Right renal pelvis (tissue), 4 donors: ENCODE measurements around the gene SLC2A11. TPM values are rescaled to one million over a fixed set of nuclear protein-coding genes. Genes with fewer than 3 reads are reported as not detected.
A peak's percentile ranks its signal among the peaks of the same experiment; 100 is the strongest.
"Not testable (repeated sequence)": the region's sequence is repeated elsewhere in the genome, so short reads cannot be mapped to it uniquely, and the experiment has no call there.

ENCODE experiments used
- DNase-seq, 4 donors: peaks; one replicate each; pipeline ENCODE4 v3.0.0-alpha.2; 2013; ENCODE audit warnings: low read depth in 4 of 4, low spot score in 3 of 4, missing footprints in 1 of 4
- polyA plus RNA-seq, 4 donors: library from polyadenylated mRNA; unstranded; fragments of 120-200 nt; gene quantifications; one replicate each; pipeline ENCODE4 v1.2.1, GENCODE V29; 2013; ENCODE audit not compliant: insufficient read length in 4 of 4

The SLC2A11 gene
- polyA plus RNA-seq, 4 donors: 24.9 to 32.9 (median 27.7) TPM

DNA sequence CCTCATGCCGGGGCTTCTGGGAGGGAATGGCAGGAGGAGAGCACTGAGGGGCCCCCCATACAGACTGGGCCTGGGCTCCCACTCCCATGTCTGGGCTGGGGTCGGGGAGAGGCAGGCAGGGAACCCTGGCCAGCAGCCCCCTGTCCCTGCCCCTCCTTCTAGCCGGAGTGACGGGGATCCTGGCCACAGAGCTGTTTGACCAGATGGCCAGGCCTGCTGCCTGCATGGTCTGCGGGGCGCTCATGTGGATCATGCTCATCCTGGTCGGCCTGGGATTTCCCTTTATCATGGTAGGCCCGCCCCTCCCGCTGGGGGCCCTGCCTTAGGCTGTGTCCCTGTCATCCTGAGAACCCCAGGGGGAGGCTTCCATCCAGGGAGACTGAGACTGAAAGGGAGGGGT lies 26.5 kb downstream of the SLC2A11 start:
- no peak for DNase-seq

DNA sequence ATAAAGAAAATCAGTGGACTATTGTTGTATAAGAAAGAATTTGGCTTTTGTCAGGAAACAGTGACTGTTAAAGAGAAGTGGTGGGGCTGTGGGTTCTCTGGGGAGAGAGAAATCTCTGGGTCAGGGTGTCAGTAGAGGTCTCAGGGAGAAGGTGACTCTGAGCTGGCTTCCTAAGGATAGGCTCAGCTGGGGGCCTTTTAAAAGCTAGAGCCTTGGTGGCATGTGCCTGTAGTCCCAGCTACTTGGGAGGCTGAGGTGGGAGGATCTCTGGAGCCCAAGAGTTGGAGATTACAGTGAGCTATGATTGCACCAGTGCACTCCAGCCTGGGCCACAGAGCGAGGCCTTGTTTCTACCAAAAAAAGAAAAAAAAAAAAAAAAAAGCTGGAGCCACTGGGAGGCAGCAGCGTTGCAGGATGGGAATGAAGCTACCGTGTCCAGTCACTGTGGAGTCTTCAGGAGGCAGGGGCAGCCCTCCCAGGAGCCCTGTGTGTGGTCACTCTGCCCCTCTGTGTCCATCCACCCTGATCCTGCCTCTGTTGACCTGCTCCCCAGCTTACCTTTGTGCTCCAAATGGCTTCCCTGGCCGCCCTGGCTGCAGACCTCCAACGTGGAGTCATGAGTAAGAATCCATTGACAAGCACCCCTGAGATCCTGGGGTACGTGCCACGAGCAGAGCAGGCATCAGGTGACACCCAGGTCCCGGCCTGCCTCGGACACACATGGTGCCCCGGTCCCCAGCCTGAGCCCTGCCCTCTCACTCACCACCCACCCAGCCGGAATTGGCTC lies 31.1 kb downstream of the SLC2A11 start:
- DNase-seq: no peak

DNA sequence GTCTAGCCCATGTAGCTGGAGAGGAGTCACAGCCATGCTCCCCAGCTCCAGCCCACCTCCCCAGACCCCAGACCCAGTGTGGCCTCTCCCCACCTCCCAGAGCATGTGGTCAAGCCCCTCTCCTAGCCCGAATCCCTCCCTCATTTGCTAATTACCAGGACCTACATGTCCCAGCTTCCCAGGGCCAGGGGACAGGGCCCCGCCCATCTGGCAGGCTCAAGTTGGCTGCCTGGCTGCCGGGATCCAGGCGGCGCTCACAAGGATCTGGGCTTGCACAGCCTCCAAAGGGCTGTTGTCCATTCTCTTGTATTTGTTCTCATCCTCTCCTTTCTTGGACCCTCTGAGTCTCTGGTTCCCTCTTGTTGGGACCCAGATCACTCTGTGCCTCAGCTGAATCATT lies 31.9 kb downstream of the SLC2A11 start:
- DNase-seq: no peak

DNA sequence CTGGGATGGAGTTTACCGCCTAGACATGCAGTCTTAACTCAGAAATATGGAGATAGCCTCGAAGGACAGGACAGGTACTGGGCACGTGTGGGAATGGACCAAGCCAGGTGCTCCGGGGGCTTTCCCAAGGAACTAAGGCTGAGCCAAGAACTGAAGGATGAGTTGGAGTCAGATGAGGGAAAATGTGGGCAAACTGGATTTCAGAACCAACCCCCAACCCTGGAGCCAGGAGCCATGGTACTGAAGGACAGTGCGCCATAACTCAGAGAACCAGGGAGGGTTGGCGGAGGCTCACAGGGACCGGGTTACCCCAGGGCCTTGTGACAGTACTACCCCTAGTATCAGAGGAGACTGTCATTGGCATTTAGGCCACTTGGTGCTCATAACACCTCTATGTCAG lies 34.1 kb downstream of the SLC2A11 start:
- no peak for DNase-seq

DNA sequence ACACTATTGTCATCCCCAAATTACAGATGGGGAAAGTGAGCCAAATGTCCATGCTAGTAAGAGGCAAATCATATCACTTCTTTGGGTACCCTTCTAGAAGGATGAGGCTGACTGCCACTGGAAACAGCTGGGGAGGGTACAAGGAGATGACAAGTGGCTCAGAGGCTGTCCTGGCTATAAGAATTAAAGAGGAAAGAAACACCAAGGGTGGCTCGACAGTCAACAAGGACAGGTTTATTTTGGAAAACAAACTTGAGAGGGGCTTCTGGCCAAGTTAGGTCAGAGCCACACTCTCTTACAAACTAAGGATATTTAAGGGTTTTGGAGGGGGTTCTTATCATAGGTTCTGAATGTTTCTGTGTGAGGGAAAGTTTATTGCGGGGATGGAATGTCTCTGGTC lies 34.5 kb downstream of the SLC2A11 start:
- DNase-seq: no peak

DNA sequence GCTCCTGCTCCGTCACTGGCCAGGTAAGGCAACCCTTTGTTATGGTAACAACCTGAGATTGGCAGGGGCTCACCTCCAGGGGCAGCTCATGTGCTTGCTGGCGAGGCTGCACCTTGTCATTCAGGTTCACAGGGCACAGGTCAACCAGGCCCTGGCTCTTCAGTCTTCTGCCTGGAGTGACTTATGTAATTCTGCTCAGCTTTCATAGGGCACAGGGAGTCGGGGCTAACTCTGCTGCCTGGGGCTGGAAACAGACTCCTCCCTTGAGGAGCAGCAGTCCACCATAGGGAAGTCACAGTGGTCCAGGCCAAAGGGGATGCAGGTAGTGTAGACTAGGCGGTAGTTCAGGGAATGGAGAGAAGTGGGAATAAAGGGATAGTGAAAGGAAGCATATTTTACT lies 35.0 kb downstream of the SLC2A11 start:
- no peak for DNase-seq

DNA sequence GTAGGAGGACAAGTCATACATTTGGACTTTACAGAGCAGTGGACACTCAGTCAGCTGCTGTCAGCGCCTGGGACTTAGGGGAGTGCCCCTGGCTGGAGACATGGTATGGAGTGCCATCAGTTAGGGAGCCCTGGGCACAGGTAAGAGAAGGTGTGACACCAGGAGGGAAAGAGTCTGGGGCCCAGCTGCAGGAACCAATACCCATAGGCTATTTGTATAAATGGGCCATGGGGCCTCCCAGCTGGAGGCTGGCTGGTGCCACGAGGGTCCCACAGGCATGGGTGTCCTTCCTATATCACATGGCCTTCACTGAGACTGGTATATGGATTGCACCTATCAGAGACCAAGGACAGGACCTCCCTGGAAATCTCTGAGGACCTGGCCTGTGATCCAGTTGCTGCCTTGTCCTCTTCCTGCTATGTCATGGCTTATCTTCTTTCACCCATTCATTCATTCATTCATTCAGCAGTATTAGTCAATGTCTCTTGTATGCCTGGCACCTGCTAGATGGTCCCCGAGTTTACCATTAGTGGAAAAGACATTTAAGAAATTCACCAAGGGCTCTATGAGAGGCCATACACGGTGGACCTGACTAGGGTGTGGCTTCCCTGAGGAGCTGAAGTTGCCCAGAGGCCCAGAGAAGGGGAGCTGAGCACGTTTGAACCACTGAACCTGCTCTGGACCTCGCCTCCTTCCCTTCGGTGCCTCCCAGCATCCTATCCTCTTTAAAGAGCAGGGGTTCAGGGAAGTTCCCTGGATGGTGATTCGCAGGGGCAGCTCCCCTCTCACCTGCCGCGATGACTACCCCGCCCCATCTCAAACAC lies 35.7 kb downstream of the SLC2A11 start:
- no peak for DNase-seq

DNA sequence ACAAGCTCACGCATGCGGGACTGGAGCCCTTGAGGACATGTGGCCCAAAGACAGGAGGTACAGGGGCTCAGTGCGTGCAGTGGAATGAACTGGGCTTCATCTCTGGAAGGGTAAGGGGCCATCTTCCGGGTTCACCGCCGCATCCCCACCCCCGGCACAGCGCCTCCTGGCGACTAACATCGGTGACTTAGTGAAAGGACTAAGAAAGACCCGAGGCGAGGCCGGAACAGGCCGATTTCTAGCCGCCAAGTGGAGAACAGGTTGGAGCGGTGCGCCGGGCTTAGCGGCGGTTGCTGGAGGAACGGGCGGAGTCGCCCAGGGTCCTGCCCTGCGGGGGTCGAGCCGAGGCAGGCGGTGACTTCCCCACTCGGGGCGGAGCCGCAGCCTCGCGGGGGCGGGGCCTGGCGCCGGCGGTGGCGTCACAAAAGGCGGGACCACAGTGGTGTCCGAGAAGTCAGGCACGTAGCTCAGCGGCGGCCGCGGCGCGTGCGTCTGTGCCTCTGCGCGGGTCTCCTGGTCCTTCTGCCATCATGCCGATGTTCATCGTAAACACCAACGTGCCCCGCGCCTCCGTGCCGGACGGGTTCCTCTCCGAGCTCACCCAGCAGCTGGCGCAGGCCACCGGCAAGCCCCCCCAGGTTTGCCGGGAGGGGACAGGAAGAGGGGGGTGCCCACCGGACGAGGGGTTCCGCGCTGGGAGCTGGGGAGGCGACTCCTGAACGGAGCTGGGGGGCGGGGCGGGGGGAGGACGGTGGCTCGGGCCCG lies 36.5 kb downstream of the SLC2A11 start, which contains the start of gene MIF:
MIF (plus strand) TSS at position 439 of the 765 bp plus-strand sequence; CDS start at position 531, 92 bp downstream.
- DNase-seq: peak; percentile 88 to 90 (median 88)

DNA sequence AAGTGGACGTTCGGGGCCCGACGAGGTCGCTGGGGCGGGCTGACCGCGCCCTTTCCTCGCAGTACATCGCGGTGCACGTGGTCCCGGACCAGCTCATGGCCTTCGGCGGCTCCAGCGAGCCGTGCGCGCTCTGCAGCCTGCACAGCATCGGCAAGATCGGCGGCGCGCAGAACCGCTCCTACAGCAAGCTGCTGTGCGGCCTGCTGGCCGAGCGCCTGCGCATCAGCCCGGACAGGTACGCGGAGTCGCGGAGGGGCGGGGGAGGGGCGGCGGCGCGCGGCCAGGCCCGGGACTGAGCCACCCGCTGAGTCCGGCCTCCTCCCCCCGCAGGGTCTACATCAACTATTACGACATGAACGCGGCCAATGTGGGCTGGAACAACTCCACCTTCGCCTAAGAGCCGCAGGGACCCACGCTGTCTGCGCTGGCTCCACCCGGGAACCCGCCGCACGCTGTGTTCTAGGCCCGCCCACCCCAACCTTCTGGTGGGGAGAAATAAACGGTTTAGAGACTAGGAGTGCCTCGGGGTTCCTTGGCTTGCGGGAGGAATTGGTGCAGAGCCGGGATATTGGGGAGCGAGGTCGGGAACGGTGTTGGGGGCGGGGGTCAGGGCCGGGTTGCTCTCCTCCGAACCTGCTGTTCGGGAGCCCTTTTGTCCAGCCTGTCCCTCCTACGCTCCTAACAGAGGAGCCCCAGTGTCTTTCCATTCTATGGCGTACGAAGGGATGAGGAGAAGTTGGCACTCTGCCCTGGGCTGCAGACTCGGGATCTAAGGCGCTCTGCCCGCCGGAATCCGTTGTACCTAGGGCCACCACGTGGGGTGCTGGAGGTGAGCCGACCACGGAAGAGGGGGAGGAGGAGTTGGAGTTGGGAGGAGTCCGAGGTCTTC lies 37.3 kb downstream of the SLC2A11 start:
- DNase-seq: peak in 3 of 4 donors; percentile 57 to 60 (median 57)

DNA sequence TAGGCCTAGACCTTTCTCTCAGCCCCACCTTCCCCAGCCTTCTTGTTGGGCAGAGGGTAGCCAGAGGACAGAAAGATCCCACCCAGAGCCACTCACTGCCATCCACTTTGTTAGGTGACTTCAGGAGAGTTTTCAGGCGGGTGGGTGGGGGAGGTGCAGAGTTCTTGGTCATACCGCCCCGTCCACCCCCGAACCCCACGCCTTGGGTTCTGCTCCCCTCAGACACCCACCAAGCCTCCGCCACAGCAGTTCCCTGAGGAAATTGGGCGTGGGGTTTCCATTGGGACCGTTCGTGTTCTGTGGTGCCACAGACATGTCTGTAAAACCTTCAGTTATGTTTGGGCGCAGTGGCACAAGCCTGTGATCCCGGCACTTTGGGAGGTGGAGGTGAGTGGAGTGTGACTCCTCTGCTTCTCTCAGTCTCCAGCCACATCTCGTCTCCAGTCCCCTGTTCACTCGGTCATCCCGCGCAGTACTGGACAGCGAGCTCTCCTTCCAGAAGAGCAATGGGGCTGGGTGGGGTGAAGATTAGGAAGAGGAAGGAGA lies 38.0 kb downstream of the SLC2A11 start:
- DNase-seq: no peak

DNA sequence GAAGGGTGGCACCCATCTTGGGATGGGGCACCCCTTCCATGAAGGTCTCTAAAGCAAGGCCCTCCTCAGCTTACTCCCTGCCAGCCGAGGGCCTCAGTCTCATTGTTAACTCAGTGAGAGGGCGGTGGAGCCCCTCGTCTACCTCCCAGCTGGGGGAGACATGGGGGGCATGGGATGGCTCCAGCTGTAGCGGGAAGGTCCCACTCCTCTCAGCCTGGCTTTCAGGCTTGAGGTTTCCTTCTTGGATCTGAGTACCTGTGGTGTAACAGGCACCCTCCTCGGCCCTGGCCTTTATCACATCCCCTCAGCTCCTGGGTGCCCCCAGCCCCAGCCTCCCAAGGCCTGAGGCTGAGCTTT lies 38.5 kb downstream of the SLC2A11 start:
- DNase-seq: no peak

DNA sequence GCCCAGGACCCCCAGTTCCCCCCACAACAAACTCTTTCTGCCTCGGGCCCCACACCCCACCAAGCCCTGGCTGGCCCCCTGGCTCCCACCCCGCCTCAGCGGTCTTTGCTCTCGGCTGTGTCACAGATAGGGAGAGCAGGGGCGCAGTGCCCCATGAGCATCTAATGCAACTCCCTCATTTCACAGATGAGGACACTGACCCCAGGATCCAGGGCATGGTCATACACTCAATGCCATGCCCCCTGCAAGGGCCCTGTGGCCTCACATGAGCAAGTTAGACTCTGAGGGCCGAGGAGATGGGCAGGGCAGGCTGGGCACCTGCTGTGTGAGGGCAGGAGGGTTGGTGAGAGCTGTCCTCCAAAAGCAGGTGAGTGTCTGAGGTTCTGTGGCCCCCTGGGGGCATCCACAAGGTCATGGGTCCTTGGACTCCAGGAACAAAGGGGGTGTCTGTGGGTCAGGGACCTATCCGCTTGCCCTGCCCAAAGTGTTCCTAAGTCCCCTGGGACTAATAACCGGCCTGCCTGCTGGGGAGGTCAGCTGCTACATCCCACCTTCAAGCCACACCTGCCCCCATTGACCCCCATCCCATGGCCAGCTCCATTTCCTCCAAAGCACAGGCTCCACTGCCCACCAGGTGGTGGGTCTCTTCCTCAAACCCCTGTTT lies 39.0 kb downstream of the SLC2A11 start:
- DNase-seq: no peak

DNA sequence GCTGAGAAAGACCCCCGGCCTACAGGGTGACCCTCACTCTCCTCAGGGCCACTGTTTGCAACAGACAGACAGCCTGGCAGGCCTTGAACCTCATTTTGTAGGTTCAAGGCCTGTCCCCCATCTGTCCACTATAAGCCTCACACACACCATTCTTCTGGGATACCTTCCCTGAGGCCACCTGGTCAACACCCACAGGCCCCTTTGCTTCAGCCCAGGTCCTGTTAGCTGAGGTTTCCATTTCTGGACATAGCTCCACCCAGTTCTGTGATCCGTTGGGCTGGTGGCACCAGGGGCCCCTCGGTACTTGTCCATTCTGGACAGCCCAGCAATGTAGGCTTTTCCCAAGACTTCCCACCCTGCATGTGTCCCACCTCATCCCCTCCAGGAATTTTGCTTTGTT lies 39.6 kb downstream of the SLC2A11 start:
- DNase-seq: no peak

DNA sequence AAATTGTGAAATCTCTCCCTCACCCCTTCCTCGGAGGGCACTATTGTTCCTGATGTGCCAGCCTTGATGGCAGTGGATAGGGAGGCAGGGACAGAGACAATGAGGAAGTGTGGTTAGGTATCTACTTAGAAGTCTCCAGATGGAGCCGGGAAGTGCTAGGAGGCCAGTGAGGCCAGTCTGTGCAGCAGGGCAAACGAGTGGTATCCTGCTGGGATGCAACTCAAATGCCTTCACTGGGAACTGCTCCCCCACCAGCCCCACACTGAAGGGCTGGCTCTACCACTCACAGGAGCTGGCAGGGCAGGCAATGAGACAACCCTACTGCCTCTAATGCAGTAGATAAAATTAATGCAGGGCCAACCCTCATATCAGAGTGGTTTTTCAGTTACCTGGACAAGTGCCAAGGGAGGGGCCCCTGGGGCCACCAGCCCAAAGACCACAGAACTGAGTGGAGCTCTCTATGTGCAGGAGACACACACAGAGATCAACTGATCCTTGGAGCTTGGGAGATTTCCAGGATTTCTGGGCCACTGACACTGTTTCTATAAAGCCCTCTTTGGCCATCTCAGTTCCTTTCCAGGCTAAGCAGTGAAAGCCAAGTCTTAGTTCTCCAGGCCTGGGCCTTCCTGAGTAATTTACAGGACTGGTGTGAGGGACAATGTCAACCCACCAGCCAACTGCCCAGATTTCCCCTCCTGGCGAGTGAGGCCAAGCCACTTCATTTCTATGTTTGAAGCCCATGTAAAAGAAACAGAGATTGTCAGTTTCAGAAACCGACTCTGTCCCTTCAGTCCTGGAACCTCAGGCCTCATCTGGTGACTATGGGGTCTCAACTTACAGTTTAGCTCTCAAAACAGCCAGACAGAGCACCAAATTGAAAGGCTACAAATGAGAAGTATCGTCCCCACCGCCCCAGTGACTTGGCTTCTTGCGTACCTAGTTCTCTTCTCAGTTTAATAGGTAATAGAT lies 40.6 kb downstream of the SLC2A11 start:
- DNase-seq: no peak

DNA sequence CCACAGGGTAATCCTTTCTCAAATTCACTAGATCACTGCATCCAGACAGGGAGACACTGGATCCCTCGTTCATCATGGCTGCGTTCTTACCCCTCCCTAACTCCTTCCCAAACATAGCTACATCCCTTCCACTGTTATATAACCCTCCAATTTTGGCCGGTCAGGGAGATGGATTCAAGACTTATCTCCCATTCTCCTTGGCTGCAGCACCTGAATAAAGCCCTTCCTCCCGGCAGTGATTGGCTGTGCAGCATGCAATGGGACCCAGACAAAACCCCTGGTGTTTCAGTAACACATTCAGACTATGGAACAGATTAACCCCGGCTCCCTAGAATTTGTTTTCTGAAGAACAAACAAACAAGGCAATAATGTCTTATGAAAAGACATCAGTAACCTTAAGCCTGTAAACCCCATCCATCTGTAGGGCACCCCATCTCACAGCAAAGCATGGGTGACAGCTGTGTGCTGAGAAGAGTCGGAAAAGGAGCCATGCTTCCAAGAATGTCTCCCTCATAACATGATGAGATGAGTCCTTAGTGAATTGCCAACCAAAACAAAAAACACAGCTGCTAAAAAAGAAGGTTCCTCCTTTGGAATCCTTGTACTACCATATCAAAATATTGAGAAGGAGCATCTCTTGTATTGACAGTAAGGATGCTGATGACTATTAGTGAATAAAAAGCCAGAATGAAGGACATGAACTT lies 41.5 kb downstream of the SLC2A11 start:
- DNase-seq: no peak

DNA sequence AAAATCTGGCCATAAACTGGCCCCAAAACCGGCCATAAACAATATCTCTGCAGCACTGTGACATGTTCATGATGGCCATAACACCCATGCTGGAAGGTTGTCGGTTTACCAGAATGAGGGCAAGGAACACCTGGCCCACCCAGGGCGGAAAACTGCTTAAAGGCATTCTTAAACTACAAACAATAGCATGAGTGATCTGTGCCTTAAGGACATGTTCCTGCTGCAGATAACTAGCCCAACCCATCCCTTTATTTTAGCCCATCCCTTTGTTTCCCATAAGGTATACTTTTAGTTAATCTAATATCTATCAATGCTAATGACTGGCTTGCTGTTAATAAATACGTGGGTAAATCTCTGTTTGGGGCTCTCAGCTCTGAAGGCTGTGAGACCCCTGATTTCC lies 42.6 kb downstream of the SLC2A11 start:
- not testable (repeated sequence) for DNase-seq

DNA sequence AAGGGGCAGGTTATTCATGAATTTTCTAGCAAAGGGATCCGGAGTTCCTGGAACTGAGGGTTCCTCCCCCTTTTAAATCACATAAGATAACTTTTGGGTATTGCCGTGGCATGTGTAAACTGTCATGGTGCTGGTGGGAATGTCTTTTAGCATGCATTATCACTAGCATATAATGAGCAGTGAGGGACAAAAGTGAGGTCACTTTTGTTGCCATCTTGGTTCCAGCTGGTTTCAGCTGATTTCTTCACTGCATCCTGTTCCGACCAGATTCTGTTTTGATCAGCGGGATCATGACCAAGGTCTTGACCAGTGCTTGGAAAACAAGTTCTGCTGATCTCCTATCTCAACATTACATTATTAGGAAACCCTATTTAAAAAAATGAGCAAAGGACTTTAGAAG lies 43.9 kb downstream of the SLC2A11 start:
- no peak for DNase-seq
